Loucy (cell line): ENCODE measurements around the gene OR2W3.

ENCODE experiments used
- H2AFZ ChIP-seq: fragments of 200-600 bp; sonication (generic); 2 replicates; pipeline ENCODE4 v1.6.0; 2016; ENCODE audit warnings: antibody characterized with exemption, mild to moderate bottlenecking, low read length, moderate library complexity
- H3F3A ChIP-seq: fragments of 200-600 bp; 2 replicates; pipeline ENCODE4 v1.6.0; 2016; ENCODE audit warnings: antibody characterized with exemption, low read depth, mild to moderate bottlenecking
- H3K27me3 ChIP-seq: fragments of 200-600 bp; sonication (generic); 2 replicates; pipeline ENCODE4 v1.6.1; 2014; ENCODE audit warnings: low read length, mild to moderate bottlenecking; ENCODE audit not compliant: insufficient read depth, poor library complexity, severe bottlenecking
- H3K36me3 ChIP-seq: fragments of 200-600 bp; sonication (generic); 2 replicates; pipeline ENCODE4 v1.6.1; 2016; ENCODE audit warnings: low read length; ENCODE audit not compliant: insufficient read depth
- H3K4me1 ChIP-seq: fragments of 200-600 bp; sonication (generic); 2 replicates; pipeline ENCODE4 v1.5.1; 2014; ENCODE audit warnings: low read length, mild to moderate bottlenecking; ENCODE audit not compliant: insufficient read depth, poor library complexity, severe bottlenecking
- H3K4me2 ChIP-seq: fragments of 200-600 bp; sonication (generic); 2 replicates; pipeline ENCODE4 v1.6.0; 2014; ENCODE audit warnings: antibody characterized with exemption, low read length, low read depth, mild to moderate bottlenecking; ENCODE audit not compliant: poor library complexity, severe bottlenecking
- H3K4me3 ChIP-seq: fragments of 200-600 bp; sonication (generic); 2 replicates; pipeline ENCODE4 v1.5.1; 2014; ENCODE audit warnings: low read length, mild to moderate bottlenecking, mixed read lengths; ENCODE audit not compliant: poor library complexity, severe bottlenecking
- H3K79me2 ChIP-seq: fragments of 200-600 bp; sonication (generic); 2 replicates; pipeline ENCODE4 v1.6.1; 2014; ENCODE audit warnings: low read length; ENCODE audit not compliant: insufficient read depth
- H3K9ac ChIP-seq: fragments of 200-600 bp; sonication (generic); 2 replicates; pipeline ENCODE4 v1.6.0; 2014; ENCODE audit warnings: mild to moderate bottlenecking, low read depth, low read length, moderate library complexity; ENCODE audit not compliant: poor library complexity, severe bottlenecking
- H3K9me2 ChIP-seq: fragments of 200-600 bp; sonication (generic); replicated peaks from 2 replicates; pipeline ENCODE4 v1.6.1; 2016; ENCODE audit warnings: low read depth, low read length, mixed read lengths
- H3K9me3 ChIP-seq: fragments of 200-600 bp; sonication (generic); 2 replicates; pipeline ENCODE4 v1.6.1; 2014; ENCODE audit warnings: mild to moderate bottlenecking, antibody characterized with exemption, low read length, low read depth; ENCODE audit not compliant: insufficient read depth
- H4K20me1 ChIP-seq: fragments of 200-600 bp; sonication (generic); 2 replicates; pipeline ENCODE4 v1.6.0; 2014; ENCODE audit warnings: antibody characterized with exemption, low read length, mild to moderate bottlenecking; ENCODE audit not compliant: insufficient read depth, poor library complexity, severe bottlenecking
- CTCF ChIP-seq: fragments of 200-600 bp; sonication (generic); conservative IDR thresholded peaks from 2 replicates; pipeline ENCODE4 v1.5.1; 2014; ENCODE audit warnings: mild to moderate bottlenecking, antibody characterized with exemption, low read length
- EZH2phosphoT487 ChIP-seq: fragments of 200-600 bp; IDR thresholded peaks from 2 replicates; pipeline ENCODE4 v1.6.1; 2018; ENCODE audit warnings: antibody characterized with exemption, mild to moderate bottlenecking, moderate library complexity, borderline replicate concordance

The OR2W3 gene

GRCh38 chr1:247914941-247915662 is 19.7 kb downstream of the OR2W3 start:
- no peaks in the 10 kb centered on the region for H3K9me3 ChIP-seq
- H3K9me2 ChIP-seq: no peaks in the 10 kb centered on the region
- no peaks in the 10 kb centered on the region for H3K36me3 ChIP-seq
- no peaks in the 10 kb centered on the region for H3K79me2 ChIP-seq
- no peaks in the 10 kb centered on the region for H3K4me1 ChIP-seq
- no peaks in the 10 kb centered on the region for H4K20me1 ChIP-seq
- no peaks in the 10 kb centered on the region for H3K27me3 ChIP-seq
- no peak overlapping the region for H3K4me3 ChIP-seq
- no peaks in the 10 kb centered on the region for H3F3A ChIP-seq
- H3K9ac ChIP-seq: no peak overlapping the region
- H3K4me2 ChIP-seq: no peak overlapping the region
- no peak for TF ChIP-seq CTCF
- no peak for TF ChIP-seq EZH2phosphoT487
- no peak overlapping the region for H2AFZ ChIP-seq

GRCh38 chr1:247919952-247920351 is 24.6 kb downstream of the OR2W3 start, which contains the start of gene OR2T8:
Gene OR2T8, plus strand, starts transcription at chr1:247920252. Its CDS starts 766 bp downstream, at chr1:247921018.
- Histone ChIP-seq H3K4me1 (no peaks in the 10 kb centered on the region), H3K79me2 (no peaks in the 10 kb centered on the region), H3K4me3 (no peak within 1 kb of the TSS), H2AFZ (no peak within 1 kb of the TSS), H3K9ac (no peak within 1 kb of the TSS), H3K9me3 (no peaks in the 10 kb centered on the region), H3K36me3 (no peaks in the 10 kb centered on the region), H3K27me3 (no peaks in the 10 kb centered on the region), H4K20me1 (no peaks in the 10 kb centered on the region), H3K9me2 (no peaks in the 10 kb centered on the region), H3F3A (no peaks in the 10 kb centered on the region), H3K4me2 (no peak within 1 kb of the TSS)
- TF ChIP-seq CTCF: no peak
- TF ChIP-seq EZH2phosphoT487: no peak

- TF ChIP-seq EZH2phosphoT487: no peak
- TF ChIP-seq CTCF: no peak
- Histone ChIP-seq H3K4me2 (no peak overlapping the region), H3K9ac (no peak overlapping the region), H4K20me1 (no peaks in the 10 kb centered on the region), H3K4me1 (no peaks in the 10 kb centered on the region), H3K9me2 (no peaks in the 10 kb centered on the region), H3K9me3 (no peaks in the 10 kb centered on the region), H3K4me3 (no peak overlapping the region), H3F3A (no peaks in the 10 kb centered on the region), H3K36me3 (no peaks in the 10 kb centered on the region), H2AFZ (no peak overlapping the region), H3K79me2 (no peaks in the 10 kb centered on the region), H3K27me3 (no peaks in the 10 kb centered on the region)
Observed at GRCh38 chr1:247923941-247924340, 28.6 kb downstream of the OR2W3 start.
